Activated CD8-positive, alpha-beta memory T cell treated with anti-CD3 and anti-CD28 coated beads, Interleukin-2, amount 50 U/mL, for 1 hour (primary cell): ENCODE results near the gene NOL9.

Source experiments
- DNase-seq: peaks from one replicate; pipeline ENCODE4 v3.0.0-alpha.2; 2020; ENCODE audit errors: extremely low read depth

NOL9 gene

GRCh38 chr1:6521536-6521935 lies 32.8 kb downstream of the NOL9 start:
- DNase-seq = no peak

GRCh38 chr1:6519935-6520671 lies 34.2 kb downstream of the NOL9 start:
- no peak for DNase-seq

GRCh38 chr1:6519491-6519934 lies 34.8 kb downstream of the NOL9 start:
- DNase-seq = no peak

- DNase-seq = no peak
These were observed 36.9 kb downstream of the NOL9 start for GRCh38 chr1:6517435-6517851.

- no peak for DNase-seq
These were observed 38.5 kb downstream of the NOL9 start for GRCh38 chr1:6515771-6516170.

GRCh38 chr1:6513320-6513801 lies 41.0 kb downstream of the NOL9 start:
- DNase-seq = no peak

- no peak for DNase-seq
These were observed 41.4 kb downstream of the NOL9 start for GRCh38 chr1:6512908-6513280.

GRCh38 chr1:6512245-6512907 lies 41.9 kb downstream of the NOL9 start:
- no peak for DNase-seq

- DNase-seq = no peak
These were observed 42.6 kb downstream of the NOL9 start for GRCh38 chr1:6511561-6512244.

- no peak for DNase-seq
These were observed 43.3 kb downstream of the NOL9 start for GRCh38 chr1:6511056-6511455.

GRCh38 chr1:6510493-6510892 lies 43.8 kb downstream of the NOL9 start:
- no peak for DNase-seq

GRCh38 chr1:6509919-6510291 lies 44.4 kb downstream of the NOL9 start:
- no peak for DNase-seq

- DNase-seq = no peak
These were observed 44.9 kb downstream of the NOL9 start for GRCh38 chr1:6509220-6509918.

- DNase-seq = no peak
These were observed 45.5 kb downstream of the NOL9 start for GRCh38 chr1:6508816-6509189.

- no peak for DNase-seq
These were observed 46.0 kb downstream of the NOL9 start for GRCh38 chr1:6508154-6508815.

- no peak for DNase-seq
These were observed 46.8 kb downstream of the NOL9 start for GRCh38 chr1:6507461-6507911.

GRCh38 chr1:6507037-6507428 lies 47.3 kb downstream of the NOL9 start:
- DNase-seq = no peak

- DNase-seq = no peak
These were observed 47.9 kb downstream of the NOL9 start for GRCh38 chr1:6506210-6507036.

GRCh38 chr1:6505367-6506209 lies 48.7 kb downstream of the NOL9 start:
- no peak for DNase-seq

GRCh38 chr1:6504887-6505286 lies 49.4 kb downstream of the NOL9 start:
- DNase-seq = no peak
